HG02981 (cell line): ENCODE data around the gene DPH7.
"Not testable (repeated sequence)": the region's sequence is repeated elsewhere in the genome, so short reads cannot be mapped to it uniquely, and the experiment has no call there.

Experiments
- ATAC-seq: cut with Tn5 transposase; IDR thresholded peaks from one replicate; pipeline ENCODE4 v1.9.1; 2021; ENCODE audit warnings: mild to moderate bottlenecking, moderate library complexity; ENCODE audit not compliant: unreplicated experiment

The DPH7 gene

DNA sequence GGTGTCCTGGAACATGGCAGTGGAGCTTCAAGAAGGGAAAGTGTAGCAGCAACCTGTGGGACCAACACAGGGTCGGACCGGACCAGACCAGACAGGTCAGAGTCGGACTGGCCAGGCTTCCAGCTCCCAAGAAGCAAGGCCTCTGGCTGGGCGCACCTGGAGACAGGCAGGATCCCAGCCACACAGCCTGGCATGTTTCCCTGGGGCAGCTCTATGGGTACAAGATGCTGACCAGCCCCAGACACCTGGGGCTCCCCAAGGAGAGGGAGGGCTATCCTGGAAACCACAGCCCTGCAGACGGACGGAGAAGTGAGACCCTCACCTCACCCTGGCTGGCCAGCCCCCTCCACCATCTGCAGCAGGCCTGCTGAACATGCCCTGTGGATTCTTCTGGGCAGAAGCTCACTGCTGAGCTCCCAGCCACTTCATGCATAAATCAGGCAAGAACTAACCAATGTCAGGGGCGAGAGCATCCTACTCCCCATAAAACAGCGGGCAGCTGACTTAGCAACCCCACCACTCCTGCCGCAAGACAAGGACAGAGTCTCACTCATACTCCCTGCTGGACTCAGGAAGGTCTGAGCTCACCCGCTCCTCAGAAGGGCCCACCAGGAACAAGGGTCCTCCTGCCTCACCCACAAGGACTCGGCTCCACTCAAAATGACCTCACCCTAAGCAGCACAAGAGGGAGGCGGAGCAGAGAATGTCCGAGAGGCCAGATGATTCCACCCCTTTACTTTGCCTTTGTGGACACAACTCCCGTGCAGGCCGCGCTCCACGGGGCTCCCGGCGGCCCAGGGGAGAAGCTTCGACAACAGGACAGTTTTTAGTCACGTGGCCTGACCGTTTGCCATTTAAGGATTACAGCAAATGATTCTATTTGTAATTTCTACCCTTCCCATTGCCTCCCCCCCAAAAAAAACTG lies 2.9 kb upstream of the DPH7 start:
- no peak for ATAC-seq

DNA sequence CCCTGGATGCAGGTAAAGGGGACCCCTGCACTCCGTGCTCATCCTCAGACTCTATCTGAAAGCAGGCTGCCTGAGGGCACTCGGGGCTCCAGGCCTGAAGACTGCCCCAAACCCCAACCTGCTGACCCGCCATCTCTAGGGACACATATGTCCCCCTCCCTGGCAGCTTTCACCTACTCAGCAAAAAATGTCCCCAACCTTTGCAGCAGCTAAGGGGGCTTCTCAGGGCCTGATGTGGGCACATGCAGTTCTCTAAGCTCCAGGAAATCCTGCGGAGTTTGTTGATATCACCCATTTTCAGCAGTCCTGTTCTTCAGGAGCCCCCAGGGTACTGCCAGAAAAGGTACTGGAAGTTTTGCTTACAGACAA lies 2.2 kb upstream of the DPH7 start:
- no peak for ATAC-seq

DNA sequence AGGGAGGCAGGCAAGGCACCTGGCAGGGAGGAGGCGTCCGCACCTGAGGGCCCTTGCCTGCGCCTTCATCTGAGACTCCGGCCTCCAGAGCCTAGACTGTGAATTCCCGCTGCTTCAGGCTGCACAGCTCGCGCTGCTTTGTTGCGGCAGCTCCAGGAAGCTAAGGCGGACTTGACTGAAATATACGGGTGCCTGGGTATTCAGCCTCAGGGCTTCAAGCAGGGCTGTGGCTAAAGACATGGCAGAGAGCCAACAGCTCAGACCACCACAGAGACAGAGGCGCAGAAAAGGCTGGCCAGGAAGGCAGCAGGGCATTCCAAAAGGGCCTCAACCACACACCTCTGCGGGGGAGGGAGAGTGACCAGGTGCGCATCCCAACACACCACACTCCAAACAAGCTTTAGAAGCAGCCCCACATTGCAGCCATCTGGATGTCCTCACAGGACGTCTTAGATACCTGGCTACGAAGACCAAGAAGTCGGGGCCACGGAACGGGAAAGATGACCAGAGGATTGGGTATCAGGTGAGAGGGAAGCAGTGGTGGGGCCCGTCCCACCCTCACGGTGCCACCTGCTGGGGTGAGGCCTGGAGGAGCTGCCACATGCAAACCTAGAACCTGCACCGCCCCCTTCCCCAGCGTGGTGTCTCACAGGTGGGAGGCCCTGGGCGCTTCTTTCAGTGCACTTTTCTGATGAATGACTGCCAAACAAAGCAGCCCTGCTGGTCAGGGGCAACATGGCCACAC lies 1.7 kb upstream of the DPH7 start:
- ATAC-seq = no peak

DNA sequence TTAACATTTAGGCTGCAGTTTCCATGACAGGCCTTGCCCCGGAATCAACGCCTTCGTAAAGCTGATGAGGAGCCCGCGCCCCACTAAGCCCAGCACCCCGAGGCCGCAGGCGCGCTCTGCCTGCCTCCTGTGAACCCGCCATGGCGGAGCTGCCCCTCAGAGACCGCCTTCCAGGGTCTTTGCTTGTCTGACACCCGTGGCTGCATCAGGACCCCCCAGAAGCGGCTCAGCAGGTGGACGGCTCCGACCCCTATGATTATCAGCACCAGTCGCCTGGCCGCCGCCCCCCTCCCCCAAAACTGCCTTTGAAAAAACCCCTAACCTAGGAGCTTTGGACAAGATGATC lies 507 bp upstream of the DPH7 start:
- ATAC-seq = no peak

DNA sequence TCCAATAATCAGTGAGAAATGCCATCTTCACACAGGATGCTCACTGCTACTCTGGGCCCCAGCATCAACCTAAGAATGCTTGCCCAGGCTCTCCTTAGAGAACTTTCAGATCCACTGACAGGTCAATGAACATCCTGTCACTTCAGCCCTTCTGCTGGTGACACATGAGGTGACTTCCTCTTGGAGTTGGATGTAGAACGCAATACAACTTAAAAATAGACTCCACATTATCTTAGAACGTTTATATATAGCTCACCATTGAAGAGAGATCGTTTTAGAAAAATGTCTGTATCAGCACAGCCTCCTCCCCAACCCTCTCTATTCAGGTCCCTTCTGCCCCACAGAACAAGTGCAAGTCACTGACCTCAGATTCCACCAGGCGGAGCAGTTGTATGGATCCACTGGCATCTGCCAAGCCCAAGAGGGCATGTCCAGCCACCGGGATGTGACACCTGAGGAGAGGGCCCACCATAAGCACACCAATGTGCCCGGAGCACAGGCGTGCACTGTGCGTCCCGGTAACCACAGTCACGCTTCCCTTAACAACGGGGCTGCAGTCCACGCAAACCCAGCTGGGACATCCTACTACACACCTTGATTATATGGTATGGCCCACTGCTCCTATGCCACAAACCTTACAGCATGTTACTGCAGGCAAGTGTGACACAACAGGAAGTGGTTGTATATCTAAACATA lies 2.9 kb downstream of the DPH7 start:
- ATAC-seq = no peak

DNA sequence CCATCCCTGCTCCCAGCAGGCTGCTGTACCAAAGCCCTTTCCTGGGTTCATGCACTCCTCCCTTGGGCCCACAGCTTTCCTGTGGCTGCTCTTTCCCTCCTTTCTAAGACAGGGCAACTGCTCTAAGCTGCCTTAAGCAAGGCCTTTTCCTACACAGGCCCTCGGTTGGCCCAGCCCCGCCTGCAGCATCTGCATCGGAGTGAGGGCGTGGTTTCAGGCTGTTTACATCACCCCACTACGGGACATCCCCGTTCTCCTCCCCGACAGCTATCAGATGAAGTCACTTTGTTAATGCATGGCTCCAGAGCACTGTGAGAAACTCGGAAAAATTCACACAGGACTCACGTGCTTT lies 3.4 kb downstream of the DPH7 start:
- ATAC-seq = no peak

DNA sequence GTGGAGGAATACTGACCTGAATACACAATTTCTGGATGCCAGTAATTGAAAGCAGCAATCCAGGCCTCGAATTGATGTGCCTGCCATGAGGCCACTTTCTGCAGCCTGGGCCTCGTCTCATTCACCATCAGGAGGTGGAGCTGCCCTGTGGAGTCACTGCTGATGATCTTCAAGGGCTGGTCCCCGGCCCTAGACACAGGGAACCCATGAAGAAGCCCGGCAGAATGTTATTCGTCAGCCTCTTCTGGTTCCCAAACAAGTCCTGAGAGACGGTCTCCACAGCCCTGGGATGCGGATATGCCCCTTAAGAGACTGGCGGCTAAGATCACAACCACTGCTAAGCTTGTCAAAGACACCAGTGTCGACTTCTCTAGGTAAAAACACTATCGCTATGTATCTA lies 4.5 kb downstream of the DPH7 start:
- no peak for ATAC-seq

DNA sequence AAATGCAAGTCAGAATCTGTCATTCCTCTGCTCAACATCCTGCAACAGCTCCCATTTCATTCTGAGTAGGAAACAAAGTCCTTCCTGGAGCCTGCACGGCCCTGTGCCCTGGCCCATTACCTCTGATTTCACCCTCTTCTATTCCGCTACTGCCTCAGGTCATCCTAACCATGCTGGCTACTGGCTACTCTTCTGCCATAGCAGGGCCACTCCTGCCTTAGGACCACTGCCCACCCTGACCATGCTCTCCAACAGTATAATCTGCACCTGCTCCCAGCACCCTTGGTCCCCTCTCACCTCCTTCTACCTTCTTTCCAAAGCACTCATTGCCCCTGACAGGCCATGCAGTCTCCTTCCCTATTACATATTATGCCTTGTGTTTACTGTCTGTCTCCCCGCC lies 8.2 kb downstream of the DPH7 start:
- no peak for ATAC-seq

DNA sequence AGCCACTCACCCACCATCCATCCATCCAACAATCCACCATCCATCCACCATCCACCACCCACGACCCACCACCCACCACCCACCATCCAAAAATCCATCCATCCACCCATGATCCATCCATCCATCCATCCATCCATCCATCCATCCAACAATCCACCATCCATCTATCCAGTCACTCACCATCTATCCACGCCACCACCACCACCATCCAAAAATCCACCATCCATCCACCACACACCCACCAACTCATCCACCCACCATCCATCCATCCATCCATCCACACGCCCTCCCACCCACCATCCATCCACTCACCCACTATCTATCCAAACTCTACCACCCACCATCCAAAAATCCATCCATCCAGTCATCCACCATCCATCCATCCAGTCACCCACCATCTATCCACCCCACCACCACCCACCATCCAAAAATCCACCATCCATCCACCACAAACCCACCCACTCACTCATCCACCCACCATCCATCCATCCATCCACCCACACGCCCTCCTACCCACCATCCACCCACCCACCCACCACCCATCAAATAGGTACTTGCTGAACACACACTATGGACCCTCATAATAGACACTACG lies 9.0 kb downstream of the DPH7 start:
- no peak for ATAC-seq

DNA sequence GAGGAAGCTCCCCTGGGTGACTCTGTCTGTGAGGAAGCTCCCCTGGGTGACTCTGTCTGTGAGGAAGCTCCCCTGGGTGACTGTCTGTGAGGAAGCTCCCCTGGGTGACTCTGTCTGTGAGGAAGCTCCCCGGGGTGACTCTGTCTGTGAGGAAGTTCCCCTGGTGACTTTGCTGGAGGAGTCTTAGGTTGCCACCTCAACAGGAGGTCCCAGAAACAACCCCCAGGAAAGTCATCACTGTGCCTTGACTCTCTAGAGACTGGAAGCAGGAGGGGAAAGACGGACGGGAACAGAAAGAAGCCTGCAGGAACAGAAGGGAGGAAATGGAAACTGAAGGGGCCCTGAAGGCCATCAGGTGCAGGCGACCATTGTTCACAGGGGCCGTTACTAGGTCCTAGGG lies 10.3 kb downstream of the DPH7 start:
- ATAC-seq = not testable (repeated sequence)

DNA sequence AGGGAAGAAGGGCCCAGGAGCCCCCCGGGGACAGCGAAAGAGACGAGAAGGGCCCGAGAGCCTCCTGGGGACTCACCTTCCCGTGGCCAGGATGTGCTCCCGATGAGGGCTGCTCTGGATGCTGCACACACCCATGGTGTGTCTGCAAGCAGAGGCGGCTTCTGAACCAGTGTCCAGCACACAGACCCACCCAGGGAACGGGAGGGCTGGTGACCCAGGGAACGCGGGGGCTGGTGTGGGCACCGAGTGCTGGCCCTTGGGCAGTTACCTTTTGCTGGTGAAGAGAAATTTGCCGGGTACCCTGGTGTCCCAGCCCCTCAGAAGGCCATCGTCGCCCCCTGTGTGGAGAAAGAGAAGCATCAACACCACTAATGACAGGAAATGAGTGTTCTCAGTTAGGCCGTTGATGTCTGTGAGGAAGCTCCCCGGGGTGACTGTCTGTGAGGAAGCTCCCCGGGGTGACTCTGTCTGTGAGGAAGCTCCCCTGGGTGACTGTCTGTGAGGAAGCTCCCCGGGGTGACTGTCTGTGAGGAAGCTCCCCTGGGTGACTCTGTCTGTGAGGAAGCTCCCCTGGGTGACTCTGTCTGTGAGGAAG lies 13.8 kb downstream of the DPH7 start:
- ATAC-seq = no peak

DNA sequence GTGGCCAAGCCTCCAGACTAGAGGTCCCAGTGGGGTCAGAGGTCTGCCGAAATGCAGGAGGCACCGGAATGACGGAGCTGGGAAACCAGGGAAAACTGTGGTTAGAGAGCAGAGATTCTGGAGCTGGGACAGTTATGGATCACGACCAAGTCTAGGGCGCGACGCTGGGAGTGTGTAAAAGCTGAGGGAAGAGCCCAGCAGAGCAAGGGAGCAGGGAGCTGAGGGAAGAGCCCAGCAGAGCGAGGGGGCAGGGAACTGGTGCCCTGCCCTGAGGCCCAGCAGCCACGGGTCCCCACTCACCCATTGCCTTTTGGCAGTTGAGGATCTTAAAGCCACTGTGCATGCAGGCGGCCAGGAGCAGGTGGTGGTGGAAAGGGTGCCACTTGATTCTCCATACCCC lies 14.6 kb downstream of the DPH7 start:
- no peak for ATAC-seq

DNA sequence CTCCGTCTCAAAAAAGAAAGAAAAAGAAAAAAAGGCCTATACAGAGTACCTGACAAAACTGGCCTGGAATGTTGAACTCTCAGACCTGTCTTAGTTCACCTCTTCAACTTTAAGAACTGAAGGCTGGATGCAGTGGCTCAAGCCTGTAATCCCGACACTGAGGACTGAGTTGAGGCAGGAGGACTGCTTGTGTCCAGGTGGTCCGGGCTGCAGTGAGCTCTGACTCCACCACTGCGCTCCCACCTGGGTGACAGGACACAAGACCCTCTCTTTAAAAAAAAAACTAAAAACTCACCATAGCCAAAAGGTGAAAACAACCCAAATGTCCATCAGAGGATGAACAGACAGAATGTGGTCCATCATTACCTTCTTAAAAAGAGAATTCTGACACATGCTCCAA lies 20.6 kb downstream of the DPH7 start:
- no peak for ATAC-seq

DNA sequence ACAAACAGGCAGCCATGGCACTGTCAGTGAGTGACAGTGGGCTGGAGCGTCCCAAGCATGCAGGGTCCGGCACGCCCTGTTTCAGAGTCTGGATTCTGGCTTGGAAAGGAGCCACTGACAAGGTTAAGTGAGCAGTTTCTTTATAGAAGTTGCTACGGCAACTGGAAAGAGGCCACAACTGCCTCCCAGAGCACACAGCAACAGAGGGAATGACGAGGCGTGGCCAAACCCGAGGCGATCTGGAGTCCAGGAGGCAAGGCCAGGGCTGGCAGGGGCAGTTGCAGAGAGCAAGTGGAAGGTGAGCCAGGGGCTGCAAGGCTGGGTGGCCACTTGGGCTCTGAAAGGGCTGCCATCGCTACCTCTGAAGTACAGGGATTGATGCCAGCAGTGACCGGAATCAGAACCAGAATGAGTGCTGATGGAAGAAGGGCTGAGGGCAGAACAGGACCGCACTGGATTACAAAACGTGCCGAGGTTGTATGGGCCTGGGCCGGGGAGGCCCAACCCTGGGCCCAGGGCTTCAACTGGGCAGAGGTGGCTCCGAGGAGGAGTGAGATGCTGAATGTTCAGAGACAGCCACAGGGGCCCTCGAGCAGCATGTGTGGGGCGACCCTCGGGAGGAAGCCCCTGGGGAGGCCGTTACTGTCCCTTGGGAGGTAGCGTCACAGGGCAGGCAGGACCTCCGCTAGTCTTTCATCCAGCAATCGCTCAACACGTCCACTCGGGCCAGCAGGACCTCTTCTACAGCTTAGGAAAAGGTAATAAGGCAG lies 22.5 kb downstream of the DPH7 start:
- ATAC-seq = no peak

DNA sequence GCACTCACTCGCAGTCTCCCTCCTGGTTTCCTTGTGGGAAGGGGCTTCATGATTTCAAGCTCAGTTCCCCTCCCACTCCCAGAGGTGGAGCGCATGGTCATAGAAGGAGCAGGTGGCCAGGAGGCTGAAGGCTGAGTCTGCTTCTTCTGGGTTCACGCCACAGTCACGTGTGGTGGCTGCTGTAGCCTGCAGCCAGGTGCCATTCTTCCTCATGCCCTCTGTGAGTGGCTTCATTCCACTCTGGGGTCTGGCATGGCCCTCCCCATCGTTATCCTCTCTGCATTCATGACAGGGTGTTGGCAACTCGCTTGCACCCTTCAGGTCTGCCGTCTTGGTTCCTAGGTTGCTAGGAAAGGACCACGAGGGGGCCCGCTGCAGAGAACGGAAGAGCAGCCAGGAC lies 23.5 kb downstream of the DPH7 start:
- ATAC-seq = no peak

DNA sequence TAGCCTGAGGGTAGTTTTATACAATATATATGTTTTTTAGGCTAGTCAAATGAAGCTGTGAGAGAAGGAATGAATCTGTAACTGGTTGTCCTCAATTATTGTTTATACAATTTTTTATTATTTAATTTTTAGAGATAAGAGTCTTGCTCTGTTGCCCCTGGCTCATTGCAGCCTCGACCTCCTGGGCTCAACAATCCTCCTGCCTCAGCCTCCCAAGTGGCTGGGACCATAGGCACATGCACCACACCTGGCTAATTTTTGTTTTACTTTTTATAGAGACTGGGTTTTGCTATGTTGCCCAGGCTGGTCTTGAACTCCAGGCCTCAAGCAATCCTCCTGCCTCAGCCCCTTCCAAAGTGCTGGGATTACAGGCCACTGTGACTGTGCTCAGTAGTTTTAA lies 24.4 kb downstream of the DPH7 start:
- no peak for ATAC-seq

DNA sequence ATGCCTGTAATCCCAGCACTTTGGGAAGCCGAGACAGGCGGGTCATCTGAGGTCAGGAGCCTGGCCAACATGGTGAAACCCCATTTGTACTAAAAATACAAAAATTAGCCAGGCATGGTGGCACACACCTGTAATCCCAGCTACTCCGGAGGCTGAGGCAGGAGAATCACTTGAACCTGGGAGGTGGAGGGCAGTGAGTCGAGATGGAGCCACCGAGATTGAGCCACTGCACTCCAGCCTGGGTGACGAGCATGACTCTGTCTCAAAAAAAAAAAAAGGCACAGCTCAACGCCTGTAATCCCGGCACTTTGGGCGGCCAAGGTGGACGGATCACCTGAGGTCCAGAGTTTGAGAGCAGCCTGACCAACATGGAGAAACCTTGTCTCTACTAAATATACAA lies 25.1 kb downstream of the DPH7 start:
- not testable (repeated sequence) for ATAC-seq

DNA sequence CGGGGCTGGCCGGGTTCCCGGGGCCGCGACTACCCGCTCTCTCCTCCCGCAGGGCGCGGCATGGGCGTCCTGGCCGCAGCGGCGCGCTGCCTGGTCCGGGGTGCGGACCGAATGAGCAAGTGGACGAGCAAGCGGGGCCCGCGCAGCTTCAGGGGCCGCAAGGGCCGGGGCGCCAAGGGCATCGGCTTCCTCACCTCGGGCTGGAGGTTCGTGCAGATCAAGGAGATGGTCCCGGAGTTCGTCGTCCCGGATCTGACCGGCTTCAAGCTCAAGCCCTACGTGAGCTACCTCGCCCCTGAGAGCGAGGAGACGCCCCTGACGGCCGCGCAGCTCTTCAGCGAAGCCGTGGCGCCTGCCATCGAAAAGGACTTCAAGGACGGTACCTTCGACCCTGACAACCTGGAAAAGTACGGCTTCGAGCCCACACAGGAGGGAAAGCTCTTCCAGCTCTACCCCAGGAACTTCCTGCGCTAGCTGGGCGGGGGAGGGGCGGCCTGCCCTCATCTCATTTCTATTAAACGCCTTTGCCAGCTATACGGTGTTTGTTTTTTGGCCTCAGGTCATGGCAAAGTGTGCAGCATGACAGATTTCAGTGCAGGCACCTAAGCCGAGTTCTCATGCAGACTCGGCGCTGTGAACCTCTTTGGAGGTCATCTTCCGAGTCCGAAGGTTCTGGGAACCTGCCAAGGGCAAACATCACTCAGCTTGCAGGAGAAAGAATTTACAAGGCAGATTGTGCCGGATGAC lies 26.5 kb downstream of the DPH7 start:
- no peak for ATAC-seq

DNA sequence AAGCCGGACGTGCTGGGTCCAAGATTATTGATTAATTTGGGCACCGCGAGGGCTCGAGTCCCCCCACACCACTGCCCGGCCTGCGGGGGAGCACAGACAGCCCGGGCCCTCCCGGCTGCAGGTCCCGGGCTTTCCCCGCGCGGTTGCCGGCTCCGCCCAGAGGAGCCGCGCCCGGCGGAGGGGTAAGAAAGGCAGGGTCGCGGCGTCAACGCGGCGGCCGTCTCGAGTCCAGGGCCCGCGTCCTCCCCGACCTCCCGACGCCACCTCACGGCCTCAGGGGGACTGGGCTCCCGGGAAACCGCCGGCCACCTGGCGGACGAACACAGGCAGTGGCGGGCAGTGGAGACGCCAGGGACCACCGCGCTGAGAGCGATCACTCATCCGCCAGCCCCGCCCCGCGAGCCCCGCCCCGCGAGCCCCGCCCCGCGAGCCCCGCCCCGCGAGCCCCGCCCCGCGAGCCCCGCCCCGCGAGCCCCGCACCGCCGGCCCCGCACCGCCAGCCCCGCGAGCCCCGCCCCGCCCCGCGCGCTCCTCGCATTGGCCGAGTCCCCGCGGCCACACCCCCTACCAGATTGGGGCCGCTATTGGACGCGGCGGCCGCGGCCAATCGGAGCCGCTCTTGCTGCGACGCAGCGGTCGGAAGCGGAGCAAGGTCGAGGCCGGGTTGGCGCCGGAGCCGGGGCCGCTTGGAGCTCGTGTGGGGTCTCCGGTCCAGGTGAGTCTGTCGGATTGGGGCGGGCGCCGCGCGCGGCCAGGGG lies 27.3 kb downstream of the DPH7 start, which contains the start of gene MRPL41:
MRPL41 (plus strand) TSS at position 616 of the 758 bp plus-strand sequence. CDS start 203 bp downstream, outside the sequence.
- ATAC-seq = peak; percentile 77
